ENCODE measurements around the gene GPR146.
"Not testable (repeated sequence)": the region's sequence is repeated elsewhere in the genome, so short reads cannot be mapped to it uniquely, and the experiment has no call there.

DNA sequence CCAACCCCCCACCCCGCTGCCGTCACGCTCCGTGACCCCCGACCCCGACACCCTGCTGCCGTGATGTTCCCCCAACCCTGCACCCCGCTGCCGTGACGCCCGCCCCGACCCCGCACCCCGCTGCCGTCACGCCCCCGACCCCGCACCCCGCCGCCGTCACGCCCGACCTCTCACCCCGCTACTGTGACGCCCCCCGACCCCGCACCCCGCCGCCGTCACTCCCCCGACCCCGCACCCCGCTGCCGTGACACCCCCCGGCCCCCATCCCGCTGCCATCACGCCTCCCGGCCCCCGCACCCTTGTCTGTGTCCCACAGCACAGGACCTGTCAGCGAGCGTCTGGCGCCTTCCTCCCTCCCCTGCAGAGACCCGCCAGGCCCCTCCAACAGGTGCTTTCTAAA is 29.7 kb downstream of the GPR146 start:
- TF ChIP-seq EZH2 (optimal IDR thresholded peaks at IDR 0.05; ENCODE audit: low read depth, low read length); EZH2phosphoT487 (IDR thresholded peaks at IDR 0.05; ENCODE audit: low read length): not testable (repeated sequence)
- TF ChIP-seq, protein P1, sequence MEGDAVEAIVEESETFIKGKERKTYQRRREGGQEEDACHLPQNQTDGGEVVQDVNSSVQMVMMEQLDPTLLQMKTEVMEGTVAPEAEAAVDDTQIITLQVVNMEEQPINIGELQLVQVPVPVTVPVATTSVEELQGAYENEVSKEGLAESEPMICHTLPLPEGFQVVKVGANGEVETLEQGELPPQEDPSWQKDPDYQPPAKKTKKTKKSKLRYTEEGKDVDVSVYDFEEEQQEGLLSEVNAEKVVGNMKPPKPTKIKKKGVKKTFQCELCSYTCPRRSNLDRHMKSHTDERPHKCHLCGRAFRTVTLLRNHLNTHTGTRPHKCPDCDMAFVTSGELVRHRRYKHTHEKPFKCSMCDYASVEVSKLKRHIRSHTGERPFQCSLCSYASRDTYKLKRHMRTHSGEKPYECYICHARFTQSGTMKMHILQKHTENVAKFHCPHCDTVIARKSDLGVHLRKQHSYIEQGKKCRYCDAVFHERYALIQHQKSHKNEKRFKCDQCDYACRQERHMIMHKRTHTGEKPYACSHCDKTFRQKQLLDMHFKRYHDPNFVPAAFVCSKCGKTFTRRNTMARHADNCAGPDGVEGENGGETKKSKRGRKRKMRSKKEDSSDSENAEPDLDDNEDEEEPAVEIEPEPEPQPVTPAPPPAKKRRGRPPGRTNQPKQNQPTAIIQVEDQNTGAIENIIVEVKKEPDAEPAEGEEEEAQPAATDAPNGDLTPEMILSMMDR (IDR thresholded peaks at IDR 0.05; ENCODE audit: low read length), result not testable (repeated sequence)

Measured in MM.1S (cell line).